Activated CD8-positive, alpha-beta memory T cell treated with anti-CD3 and anti-CD28 coated beads, Interleukin-2, amount 50 U/mL, for 24 hours (primary cell): Measurements from ENCODE around the gene LSM3.
"Not testable (repeated sequence)": the region's sequence is repeated elsewhere in the genome, so short reads cannot be mapped to it uniquely, and the experiment has no call there.

Experiments
- DNase-seq: peaks from one replicate; pipeline ENCODE4 v3.0.0-alpha.2; 2020; ENCODE audit errors: extremely low read depth

Gene LSM3

DNA sequence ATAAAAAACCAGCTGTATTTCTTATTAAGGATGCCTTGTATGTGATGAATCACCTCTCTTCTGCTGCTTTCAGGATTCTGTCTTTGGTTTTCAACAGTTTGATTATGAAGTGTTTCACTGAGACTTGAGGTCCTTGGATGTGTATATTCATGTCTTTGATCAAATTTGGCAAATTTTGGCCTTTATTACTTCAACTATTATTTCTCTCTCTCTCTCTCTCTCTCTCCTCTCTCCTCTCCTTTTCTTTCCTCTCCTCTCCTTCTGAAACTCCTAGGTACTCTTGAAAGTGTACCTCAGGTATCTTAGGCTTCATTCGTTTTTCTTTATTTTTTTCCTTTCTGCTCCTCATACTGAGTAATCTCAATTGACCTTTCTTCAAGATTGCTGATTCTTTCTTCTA lies 43.3 kb downstream of the LSM3 start:
- no peak for DNase-seq

DNA sequence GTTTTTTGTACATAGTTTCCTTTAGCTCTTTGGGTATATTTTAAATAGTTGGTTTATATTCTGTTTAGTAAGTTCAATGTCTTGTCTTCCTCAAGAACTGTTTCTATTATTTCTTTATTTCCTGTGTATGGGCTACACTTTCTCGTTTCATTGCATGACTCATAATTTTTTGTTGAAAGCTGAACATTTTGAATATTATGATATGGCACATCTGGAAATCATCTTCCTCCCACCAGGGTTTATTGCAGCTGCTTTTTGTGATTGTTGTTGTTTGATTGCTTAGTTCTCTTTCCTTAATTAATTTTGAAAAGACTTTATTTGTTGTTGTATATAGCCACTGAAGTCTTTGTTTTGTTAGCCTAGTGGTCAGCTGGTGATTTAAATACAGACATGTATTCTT lies 43.8 kb downstream of the LSM3 start:
- no peak for DNase-seq

DNA sequence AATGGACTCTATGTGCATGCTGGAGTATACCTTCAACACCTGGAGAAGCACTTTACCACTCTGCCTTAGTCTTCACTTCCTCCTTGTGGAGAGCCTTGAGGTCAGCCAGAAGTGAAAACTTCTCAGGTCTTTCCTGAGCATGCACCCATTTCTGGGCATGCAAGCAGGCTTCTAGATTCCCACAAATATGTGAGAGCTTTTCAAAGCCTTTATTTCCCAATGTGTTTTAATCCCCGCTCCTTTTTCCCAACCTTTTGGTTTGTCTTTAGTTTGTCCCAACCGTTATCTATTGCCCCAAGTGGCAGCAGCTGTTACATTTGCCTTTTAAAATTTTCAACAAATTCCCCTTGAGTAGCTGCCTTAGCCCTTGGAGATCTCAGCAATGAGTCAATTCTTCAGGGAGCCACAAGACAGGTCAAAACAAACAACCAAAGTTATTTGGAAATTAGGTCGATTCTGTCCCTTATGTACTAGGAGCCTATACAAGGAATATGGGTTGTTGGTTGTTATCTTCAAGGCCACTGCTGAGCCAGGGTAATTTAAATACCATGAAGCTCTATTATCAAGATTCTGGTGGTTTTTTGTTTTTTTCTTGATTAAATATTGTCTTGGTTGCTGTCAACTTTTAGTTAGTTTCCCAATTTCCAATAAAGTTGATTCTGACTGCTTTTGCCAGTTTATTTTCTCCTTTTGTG lies 44.4 kb downstream of the LSM3 start:
- DNase-seq: no peak

DNA sequence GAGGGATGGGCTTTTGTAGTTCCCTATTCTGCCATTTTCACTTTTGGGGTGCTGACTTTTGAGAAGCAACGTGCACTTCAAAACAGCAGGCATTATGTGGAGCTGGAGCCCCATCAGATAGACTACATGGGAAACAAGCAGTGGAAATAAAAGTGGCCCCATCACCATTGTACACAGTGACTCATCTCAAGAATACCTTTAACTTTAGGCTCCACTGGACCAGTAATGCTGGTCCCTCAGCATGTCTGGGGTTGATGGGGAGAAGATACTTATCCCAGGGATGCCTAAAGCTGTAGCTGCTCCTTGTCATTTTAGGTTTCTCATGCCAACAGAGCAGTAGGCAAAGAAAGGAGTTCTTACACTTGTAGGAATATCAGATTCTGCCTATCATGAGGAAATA lies 45.0 kb downstream of the LSM3 start:
- no peak for DNase-seq

DNA sequence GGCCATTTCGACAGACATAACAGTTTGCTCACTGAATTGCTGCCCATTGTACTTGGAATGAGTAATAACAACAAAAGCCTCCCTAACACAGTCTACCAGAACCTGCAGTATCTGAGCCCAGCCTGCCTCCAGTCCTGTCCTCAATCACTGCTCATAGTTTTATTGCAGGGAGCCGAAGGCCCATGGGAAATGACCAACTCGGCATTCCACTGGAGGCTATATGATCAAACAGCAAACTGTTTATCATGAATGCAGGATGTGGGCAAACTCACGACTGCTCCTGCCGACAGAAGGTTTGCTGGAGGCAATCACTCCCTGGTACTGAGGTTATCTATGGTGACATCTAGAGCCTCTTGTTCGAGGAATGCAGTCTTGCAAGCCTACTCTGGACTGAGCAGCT lies 46.3 kb downstream of the LSM3 start:
- DNase-seq: no peak

DNA sequence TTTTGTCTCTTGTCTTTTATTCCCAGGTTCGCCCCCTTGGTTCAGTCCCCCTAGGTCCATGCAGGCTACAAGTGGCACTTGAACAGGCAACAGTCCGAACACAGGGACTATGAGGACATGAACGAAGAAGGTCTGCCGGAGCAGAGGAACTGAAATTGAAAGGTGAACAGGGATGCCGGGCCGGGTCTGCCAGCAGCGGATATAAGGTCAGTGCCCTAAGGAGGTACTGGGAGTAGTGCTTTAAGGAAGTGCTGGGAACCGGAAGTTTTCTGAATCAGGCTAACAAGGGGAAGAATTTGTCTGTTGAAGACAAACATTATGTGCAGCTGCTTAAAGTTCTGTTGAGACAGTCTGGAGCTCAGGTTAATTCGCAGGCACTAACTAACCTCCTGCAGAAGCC lies 46.8 kb downstream of the LSM3 start:
- no peak for DNase-seq

DNA sequence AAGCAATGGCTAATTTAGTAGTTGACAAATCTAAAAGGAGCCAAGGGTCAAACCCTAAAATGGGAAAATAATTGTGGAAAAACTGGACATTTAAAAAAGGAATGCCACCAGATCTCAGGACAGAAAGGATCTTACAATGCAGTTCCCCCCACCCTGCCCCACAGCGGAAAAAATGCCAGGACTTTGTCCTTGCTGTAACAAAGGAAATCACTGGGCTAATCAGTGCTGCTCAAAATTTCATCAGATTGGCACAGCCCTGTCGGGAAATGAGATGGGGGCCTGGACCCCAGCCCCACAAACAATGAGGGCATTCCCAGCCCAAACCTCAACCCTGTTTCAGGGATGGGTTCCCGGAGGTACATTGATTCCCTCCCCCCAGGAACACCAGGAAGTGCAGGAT lies 47.7 kb downstream of the LSM3 start:
- not testable (repeated sequence) for DNase-seq

DNA sequence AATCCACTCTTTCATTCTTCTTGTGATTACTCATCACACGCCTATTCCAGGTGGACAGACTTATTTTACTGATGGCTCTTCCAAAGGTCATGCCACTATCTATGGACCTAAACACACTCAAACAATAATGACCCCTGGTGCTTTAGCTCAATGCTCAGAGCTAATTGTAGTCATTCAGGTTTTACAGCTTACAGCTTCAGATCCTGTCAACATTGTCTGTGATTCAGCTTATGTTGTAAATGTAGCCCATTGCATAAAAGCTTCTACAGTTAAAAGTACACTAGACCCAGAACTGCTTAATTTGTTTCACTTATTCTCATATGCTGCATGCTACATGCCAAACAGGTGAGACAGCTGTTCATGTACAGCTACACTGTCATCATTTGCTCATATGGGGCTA lies 49.2 kb downstream of the LSM3 start:
- no peak for DNase-seq

DNA sequence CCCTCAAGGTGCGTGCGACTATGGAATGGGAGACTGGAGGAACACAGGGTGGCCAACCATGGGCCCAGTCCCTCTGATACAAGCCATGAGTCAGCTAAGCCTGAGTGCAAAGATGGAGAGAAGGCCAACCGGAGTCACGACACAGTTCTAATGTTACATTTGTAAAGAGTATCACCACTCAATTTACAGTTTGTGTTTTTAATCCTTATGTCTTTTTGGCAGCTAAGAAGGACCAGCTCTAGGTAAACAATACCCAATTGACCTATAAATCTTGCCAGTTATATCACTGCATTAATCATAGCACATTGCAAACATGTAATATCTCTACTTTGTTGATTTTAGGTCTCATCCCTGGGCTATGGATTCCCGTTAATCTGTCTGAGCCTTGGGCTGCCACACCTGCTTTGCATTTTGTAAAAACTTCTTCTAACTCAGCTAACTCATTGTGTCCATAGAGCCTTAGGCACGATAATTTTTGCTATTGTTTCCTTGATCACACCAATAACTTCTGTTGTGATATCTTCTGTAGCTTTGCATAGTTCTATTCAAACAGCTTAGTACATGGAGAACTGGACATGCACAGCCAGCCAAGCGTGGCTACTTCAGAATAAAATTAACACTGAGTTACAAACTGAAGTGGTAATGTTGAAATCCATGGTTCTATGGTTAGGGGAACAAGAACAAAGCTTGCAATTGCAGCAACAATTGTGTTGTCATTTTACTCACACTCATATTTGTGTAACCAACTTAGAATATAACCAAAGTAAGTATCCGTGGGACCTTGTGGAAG lies 50.3 kb downstream of the LSM3 start:
- DNase-seq: no peak

DNA sequence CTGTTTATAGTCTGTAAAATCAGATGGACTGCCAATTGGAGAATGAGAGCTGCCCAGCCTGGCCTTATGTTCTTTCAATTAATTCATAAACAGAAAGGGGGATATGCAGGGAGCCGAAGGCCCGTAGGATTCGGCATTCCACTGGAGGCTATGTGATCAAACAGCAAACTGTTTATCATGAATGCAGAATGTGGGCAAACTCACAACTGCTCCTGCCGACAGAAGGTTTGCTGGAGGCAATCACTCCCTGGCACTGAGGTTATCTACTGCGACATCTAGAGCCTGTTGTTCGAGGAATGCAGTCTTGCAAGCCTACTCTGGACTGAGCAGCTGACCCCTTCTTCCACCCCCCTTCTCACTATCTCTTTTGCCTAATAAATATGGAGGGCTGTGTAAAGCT lies 51.1 kb downstream of the LSM3 start:
- not testable (repeated sequence) for DNase-seq

DNA sequence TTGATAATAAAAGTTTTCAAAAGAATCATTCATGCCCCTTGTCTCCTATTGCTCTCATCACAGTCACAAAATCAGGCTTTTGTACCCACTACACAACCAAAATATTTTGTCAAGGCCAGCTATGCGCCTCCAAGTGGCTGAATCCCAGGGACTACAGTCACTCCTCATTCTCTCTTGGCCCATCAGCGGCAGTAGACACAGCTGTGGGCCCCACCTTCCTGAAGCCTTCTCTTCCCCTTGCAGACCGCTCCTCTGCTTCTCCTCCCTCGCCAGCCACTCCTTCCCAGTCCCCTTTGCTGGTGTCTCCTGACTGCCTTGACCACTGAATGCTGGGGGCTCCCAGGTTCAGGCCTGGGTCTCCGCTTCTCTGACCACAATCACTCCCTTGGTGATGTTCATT lies 52.1 kb downstream of the LSM3 start:
- no peak for DNase-seq

DNA sequence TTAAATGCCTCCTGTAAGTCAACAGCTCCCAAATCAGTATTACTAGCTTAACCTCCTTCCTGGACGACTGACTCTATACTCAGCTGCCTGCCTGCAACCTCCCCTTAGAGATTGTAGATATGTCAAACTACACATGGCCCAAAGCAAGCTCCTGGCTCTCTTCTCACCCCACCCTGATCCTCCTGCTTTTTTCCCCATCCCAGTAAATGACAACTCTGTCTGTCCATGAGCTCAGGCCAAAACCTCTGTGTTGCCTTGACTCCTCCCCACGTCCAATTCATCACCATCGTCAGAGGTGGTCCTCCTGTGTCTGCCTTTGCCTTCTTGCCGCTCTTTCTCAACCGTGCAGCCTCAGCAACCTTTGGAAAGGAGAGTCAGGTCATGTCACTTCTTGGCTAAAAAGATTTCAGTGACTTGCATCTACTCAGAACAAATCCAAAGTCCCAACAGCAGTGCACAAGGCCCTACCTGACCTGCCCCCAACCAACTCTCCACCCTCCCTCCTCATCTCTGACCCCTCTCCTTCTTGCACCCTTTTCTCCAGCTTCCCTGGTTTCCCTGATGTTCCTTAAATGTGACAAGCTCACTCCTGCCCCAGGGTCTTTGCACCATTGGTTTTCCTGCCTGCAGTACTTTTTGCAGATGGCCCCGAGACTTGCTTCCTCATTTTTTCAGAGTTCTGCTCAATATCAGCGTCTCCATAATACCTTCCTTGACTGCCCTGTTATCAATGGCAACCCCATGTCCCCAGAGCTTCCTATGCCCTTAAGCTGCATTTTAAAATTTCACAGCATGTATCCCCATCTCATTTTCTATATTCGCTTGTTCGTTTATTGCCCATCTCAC lies 52.8 kb downstream of the LSM3 start:
- DNase-seq: no peak

DNA sequence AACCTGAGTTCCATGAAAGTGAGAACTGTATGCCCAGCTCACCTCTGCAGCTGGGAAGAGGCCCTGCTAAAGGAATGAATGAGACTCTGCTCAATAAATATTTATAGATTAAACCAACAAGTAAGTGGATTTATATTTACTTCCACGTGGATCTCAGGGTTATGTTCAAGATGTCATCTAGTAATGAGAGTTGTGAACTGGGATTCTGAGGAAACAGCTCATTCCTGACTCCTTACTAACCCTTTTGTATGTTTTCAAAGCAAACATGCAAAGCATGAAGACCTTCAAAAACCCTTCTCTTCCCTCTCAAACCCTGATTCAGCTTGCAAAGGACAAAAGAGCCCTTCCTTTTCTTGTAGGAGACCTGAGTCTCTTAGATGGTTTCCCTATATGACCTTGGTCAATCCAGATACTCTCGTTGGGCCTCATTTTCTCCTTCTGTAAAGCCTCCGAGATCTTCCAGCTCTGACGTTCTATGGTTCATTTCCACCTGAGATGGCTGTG lies 53.4 kb downstream of the LSM3 start:
- DNase-seq: no peak

DNA sequence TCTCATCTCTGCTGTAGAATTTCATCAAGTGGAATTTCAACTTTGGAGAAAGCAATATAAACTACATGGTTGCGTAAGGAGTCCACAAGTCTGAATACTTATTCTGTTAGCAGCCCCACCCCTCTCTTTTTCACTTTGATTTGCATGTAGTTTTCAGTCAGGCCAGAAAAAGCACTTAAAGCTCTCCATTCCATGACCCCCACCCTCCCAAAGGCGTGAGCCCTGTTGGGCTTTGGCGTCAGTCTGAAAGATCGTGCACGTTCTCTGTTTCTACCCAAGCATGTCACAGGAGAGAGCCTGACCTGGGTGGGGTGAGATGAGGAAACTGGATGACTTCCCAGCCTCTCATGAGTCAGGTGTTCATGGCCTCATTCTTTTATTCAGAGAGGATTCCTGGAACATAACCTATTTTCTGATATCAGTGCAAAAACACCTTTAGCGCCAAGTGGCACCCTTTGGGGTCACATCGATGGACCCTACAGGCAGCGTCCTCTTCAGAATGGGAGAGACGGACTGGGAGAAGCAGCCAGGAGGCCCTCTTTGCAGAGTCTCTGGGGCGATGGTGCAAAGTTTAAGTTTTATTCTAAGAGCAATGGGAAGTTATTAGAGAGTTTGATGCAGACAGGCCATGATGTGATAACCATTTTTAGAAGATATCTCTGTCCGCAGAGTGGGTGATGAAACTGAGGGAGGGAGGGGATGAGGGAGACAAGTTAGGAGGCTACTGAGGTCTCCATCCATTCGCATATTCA lies 55.8 kb downstream of the LSM3 start:
- DNase-seq: no peak

DNA sequence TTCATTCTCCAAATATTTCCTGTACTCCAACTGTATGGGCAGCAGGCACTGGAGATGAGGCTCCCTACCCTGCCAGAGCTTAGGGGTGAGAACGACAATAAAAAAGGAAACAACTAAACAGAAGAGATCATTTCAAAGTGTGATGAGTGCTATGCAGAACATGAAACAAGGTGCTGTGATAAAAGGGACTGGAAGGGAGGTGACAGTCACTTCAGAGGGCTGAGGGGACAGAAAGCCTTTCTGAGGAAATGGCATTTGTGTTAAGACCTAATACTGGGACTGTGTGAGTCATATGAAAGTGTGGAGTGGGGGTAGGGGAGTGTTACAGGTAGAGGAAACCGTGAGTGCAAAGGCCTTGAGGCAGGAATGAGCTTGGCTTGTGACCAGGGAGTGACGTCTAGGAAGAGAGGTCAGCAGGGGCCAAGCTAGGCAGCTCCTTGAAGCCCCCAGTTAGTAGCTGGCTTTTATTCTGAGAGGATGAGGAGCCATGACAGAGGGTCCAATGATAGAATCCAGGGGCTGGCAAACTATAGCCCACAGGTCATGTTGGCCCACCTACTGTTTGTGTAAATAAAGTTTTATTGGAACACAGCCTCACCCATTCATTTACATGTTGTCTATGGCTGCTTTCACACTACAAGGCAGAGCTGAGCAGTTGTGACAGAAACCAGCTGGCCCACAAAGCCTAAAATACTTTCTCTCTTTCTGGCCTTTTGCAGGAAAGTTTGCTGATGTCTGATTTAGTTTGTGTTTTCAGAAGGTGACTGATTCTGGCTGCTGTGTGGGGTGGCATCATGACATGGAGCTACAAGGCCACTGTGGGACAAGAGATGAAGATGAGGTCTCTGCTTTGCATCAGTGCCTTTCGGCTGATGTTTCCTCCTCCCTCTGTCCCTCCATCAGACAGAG lies 56.6 kb downstream of the LSM3 start:
- DNase-seq: no peak

DNA sequence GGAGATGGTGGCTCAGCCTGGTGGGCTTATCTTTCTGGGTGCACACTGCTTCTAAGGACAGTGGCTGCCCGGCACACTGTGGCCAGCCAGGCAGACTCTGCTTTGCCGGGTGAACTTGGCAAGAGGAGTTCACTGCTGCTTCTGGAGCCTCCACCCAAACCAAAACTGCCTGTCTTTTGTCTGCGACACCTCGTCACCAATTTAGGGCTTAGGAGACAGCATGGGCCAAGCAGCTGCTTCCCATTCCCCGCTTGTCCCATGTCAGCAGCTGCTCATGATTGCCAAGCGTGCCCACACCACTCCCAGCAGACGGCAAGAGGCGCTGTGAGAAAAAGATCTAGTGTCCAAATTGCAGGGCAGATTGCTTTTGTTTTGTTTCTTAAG lies 57.3 kb downstream of the LSM3 start:
- no peak for DNase-seq

DNA sequence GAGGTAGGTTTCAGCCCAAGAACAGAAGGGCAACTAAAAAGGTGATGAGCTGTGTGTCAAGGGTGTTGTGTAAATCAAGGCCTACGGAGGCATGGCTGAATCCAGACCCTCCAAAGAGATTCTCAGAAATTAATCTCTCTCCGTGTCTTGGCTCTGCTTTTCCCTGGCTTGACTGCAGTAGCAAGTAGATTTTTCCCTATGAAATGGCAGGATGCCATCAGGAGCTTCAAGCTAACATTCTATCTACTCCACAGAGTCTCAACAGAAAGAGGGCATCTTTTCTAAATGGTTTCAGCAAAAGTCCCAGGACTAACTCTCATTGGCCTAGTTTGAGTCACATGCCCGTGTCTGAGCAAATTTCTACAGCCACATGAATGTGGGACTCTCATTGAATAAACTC lies 58.3 kb downstream of the LSM3 start:
- no peak for DNase-seq

DNA sequence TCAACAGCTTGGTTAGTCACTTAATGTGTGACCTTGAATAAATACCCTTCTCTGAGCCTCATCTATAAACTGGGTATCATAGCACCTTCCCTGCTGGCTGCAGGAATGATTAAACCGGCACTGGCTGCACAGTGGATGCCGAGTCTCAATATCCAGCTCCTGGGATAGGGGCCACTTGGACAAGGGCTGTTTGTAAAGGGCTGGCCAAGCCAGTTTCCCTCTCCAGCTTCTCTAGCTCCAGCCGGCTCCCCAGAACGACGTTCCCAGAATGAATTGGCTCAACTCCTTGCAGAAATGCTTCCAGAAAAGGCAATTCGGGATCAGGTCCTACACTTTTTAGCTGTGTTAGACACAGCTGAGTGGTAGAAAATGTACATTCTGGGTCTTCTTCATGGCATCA lies 58.8 kb downstream of the LSM3 start:
- DNase-seq: no peak

DNA sequence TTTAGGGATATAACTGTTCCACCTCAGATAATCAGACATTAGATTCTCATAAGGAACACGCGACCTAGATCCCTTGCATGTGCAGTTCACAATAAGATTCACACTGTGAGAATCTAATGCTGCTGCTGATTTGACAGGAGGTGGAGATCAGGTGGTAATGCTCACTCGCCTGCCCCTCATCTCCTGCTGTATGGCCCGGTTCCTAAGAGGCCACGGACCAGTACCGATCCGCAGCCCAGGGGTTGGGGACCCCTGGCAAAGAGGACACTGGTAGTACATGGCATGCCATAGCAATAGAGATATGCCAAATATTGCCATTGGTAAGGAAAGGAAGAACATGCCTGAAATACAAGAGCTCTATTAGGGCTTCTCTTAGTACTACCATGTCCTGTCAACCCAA lies 59.7 kb downstream of the LSM3 start:
- DNase-seq: no peak

DNA sequence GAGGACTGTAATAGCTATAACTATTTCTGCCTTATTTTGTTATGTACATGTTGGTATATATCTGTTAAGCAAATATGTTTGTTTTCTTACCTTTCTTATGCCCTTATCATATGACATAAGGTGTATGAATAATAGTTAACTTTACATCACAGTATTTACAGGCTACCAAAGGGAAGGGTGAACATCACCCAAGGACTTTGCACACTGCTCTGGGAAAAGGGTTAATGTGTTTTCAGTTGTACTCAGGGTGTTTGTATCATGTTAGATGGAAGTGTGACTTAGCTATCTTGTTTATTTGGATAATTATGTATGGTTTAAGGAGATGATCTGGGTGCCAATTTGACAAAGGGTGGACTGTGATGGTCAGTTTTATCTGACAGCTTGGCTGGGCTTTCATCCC lies 60.3 kb downstream of the LSM3 start:
- DNase-seq: no peak

DNA sequence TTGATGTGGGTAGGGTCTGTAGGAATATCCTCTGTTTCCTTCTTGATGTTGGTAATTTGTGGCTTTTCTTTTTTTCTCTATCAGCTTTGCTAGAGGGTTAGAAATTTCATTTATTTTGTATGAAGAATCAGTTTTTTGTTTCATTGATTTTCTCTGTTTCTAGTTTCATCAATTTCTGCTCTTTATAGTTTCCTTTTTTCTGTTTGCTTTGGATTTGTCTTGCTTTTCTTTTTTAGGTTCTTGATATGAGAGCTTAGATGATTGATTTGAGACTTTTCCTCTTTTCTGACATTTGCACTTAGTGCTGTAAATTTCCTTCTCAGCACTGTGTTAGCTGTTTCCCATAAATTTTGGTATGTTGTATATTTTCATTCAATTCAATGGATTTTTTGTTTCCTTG lies 61.3 kb downstream of the LSM3 start:
- DNase-seq: no peak
